HEK293T (cell line): ENCODE data around the gene VWC2L.

Source experiments
- ARNT ChIP-seq: fragments of 450-650 bp; IDR thresholded peaks from 2 replicates; pipeline ENCODE4 v1.6.1; 2017; ENCODE audit warnings: mild to moderate bottlenecking
- BHLHE40 ChIP-seq: fragments of 450-650 bp; IDR thresholded peaks from 2 replicates; pipeline ENCODE4 v1.6.1; 2016; ENCODE audit warnings: mild to moderate bottlenecking, moderate library complexity, borderline replicate concordance
- FOXK2 ChIP-seq: fragments of 450-650 bp; IDR thresholded peaks from 2 replicates; pipeline ENCODE4 v1.6.1; 2016; ENCODE audit warnings: mild to moderate bottlenecking
- NFRKB ChIP-seq: fragments of 450-650 bp; IDR thresholded peaks from 2 replicates; pipeline ENCODE4 v1.6.1; 2016; ENCODE audit warnings: mild to moderate bottlenecking, moderate library complexity
- SP1 ChIP-seq: fragments of 450-650 bp; IDR thresholded peaks from 2 replicates; pipeline ENCODE4 v1.6.1; 2017
- TF ChIP-seq, protein P1 (sequence below): fragments of 450-650 bp; IDR thresholded peaks from 2 replicates; pipeline ENCODE4 v1.6.1; 2016

DNA sequence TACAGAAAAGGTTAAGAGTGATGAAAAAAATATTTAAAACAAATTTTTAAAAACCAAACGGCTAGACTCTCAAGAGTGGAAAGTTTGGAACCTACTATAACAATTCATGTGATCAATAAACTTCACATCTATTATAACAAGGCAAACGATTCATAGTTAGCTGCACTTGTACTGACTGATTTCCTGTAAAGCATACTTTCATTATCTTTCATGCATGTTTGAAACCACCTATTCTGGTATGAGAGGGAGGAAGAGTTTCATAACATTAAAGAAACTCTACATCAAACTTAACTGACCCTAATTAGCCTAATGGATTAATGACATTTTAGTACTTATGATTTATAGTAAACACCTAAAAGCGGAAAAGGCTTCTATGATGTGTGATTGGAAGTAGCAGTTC, 43.7 kb upstream of the VWC2L start:
- TF ChIP-seq NFRKB (no peak), FOXK2 (no peak), SP1 (no peak), ARNT (no peak), BHLHE40 (no peak)
- TF ChIP-seq, protein P1, sequence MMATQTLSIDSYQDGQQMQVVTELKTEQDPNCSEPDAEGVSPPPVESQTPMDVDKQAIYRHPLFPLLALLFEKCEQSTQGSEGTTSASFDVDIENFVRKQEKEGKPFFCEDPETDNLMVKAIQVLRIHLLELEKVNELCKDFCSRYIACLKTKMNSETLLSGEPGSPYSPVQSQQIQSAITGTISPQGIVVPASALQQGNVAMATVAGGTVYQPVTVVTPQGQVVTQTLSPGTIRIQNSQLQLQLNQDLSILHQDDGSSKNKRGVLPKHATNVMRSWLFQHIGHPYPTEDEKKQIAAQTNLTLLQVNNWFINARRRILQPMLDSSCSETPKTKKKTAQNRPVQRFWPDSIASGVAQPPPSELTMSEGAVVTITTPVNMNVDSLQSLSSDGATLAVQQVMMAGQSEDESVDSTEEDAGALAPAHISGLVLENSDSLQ, result no peak
